Measurements from ENCODE around the gene ATG101. TPM values are rescaled to one million over a fixed set of nuclear protein-coding genes. Genes with fewer than 3 reads are reported as not detected.

The ATG101 gene
- total and polyA plus RNA-seq, 2 of the 13 experiments (the other 11 are each of a cell fraction or from before 2014, with no cell fraction given) = 58.2 to 67.7 TPM

DNA sequence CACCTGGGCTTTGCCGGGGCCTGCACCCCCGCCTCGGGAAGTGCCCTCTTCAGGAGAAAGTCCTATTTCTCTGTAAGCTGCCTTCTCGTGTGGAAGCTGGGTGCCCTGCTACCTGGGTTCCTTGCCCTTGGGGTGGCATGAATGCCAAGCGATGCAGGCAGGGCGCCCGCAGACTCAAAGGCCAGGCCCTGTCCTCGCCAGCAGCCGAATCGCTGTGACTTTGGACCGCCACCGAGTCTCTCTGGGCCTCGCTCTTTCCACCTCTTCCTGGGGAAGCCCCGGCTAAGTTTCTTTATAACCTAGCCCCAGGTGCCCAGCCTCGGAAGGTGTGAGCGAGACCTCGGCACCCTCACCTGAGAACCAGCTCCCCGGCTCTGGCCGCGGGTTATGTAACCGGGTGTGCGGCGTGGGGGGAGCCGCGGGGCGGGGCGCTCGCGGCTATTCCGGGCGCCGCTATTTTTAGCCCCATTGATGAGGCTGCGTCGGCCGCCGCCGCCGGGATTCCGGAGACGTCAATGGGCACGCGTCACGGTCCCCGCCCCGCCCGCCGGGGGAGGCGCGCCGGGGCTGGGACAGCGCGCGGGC lies 33.1 kb upstream of the ATG101 start (continued):
- no peak for TF ChIP-seq JARID2 (CRISPR knock-in tag; IDR thresholded peaks at IDR 0.05; ENCODE audit: insufficient replicate concordance)
- no peak for TF ChIP-seq SMYD3 (CRISPR knock-in tag; IDR thresholded peaks at IDR 0.05)
- no peak for TF ChIP-seq ZNF17 (CRISPR knock-in tag; IDR thresholded peaks at IDR 0.05)
- TF ChIP-seq, protein P1, sequence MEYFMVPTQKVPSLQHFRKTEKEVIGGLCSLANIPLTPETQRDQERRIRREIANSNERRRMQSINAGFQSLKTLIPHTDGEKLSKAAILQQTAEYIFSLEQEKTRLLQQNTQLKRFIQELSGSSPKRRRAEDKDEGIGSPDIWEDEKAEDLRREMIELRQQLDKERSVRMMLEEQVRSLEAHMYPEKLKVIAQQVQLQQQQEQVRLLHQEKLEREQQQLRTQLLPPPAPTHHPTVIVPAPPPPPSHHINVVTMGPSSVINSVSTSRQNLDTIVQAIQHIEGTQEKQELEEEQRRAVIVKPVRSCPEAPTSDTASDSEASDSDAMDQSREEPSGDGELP (IDR thresholded peaks at IDR 0.05; ENCODE audit: borderline replicate concordance, low read depth) = no peak
- no peak for TF ChIP-seq SIX4 (CRISPR knock-in tag; IDR thresholded peaks at IDR 0.05)
- TF ChIP-seq ZKSCAN5 (CRISPR knock-in tag; IDR thresholded peaks at IDR 0.05) = no peak
- no peak for TF ChIP-seq YEATS4 (CRISPR knock-in tag; IDR thresholded peaks at IDR 0.05; ENCODE audit: borderline replicate concordance)
- TF ChIP-seq, protein P2, sequence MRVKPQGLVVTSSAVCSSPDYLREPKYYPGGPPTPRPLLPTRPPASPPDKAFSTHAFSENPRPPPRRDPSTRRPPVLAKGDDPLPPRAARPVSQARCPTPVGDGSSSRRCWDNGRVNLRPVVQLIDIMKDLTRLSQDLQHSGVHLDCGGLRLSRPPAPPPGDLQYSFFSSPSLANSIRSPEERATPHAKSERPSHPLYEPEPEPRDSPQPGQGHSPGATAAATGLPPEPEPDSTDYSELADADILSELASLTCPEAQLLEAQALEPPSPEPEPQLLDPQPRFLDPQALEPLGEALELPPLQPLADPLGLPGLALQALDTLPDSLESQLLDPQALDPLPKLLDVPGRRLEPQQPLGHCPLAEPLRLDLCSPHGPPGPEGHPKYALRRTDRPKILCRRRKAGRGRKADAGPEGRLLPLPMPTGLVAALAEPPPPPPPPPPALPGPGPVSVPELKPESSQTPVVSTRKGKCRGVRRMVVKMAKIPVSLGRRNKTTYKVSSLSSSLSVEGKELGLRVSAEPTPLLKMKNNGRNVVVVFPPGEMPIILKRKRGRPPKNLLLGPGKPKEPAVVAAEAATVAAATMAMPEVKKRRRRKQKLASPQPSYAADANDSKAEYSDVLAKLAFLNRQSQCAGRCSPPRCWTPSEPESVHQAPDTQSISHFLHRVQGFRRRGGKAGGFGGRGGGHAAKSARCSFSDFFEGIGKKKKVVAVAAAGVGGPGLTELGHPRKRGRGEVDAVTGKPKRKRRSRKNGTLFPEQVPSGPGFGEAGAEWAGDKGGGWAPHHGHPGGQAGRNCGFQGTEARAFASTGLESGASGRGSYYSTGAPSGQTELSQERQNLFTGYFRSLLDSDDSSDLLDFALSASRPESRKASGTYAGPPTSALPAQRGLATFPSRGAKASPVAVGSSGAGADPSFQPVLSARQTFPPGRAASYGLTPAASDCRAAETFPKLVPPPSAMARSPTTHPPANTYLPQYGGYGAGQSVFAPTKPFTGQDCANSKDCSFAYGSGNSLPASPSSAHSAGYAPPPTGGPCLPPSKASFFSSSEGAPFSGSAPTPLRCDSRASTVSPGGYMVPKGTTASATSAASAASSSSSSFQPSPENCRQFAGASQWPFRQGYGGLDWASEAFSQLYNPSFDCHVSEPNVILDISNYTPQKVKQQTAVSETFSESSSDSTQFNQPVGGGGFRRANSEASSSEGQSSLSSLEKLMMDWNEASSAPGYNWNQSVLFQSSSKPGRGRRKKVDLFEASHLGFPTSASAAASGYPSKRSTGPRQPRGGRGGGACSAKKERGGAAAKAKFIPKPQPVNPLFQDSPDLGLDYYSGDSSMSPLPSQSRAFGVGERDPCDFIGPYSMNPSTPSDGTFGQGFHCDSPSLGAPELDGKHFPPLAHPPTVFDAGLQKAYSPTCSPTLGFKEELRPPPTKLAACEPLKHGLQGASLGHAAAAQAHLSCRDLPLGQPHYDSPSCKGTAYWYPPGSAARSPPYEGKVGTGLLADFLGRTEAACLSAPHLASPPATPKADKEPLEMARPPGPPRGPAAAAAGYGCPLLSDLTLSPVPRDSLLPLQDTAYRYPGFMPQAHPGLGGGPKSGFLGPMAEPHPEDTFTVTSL (CRISPR knock-in tag; IDR thresholded peaks at IDR 0.05; ENCODE audit: borderline replicate concordance) = peak; percentile 46; the same call in 1 of the 2 replicates
- peak; percentile 39 for TF ChIP-seq IKZF4 (CRISPR knock-in tag; IDR thresholded peaks at IDR 0.05; ENCODE audit: borderline replicate concordance, low read depth, not compliant biosample characterization)
- TF ChIP-seq BORCS8-MEF2B (CRISPR knock-in tag; IDR thresholded peaks at IDR 0.05) = no peak
- TF ChIP-seq, protein P3, sequence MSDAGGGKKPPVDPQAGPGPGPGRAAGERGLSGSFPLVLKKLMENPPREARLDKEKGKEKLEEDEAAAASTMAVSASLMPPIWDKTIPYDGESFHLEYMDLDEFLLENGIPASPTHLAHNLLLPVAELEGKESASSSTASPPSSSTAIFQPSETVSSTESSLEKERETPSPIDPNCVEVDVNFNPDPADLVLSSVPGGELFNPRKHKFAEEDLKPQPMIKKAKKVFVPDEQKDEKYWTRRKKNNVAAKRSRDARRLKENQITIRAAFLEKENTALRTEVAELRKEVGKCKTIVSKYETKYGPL (CRISPR knock-in tag; IDR thresholded peaks at IDR 0.05) = peak; percentile 81; the same call in 1 of the 2 replicates
- TF ChIP-seq, protein P4, sequence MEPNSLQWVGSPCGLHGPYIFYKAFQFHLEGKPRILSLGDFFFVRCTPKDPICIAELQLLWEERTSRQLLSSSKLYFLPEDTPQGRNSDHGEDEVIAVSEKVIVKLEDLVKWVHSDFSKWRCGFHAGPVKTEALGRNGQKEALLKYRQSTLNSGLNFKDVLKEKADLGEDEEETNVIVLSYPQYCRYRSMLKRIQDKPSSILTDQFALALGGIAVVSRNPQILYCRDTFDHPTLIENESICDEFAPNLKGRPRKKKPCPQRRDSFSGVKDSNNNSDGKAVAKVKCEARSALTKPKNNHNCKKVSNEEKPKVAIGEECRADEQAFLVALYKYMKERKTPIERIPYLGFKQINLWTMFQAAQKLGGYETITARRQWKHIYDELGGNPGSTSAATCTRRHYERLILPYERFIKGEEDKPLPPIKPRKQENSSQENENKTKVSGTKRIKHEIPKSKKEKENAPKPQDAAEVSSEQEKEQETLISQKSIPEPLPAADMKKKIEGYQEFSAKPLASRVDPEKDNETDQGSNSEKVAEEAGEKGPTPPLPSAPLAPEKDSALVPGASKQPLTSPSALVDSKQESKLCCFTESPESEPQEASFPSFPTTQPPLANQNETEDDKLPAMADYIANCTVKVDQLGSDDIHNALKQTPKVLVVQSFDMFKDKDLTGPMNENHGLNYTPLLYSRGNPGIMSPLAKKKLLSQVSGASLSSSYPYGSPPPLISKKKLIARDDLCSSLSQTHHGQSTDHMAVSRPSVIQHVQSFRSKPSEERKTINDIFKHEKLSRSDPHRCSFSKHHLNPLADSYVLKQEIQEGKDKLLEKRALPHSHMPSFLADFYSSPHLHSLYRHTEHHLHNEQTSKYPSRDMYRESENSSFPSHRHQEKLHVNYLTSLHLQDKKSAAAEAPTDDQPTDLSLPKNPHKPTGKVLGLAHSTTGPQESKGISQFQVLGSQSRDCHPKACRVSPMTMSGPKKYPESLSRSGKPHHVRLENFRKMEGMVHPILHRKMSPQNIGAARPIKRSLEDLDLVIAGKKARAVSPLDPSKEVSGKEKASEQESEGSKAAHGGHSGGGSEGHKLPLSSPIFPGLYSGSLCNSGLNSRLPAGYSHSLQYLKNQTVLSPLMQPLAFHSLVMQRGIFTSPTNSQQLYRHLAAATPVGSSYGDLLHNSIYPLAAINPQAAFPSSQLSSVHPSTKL (CRISPR knock-in tag; IDR thresholded peaks at IDR 0.05) = peak; percentile 59; the same call in 1 of the 2 replicates
- TF ChIP-seq MED8 (CRISPR knock-in tag; IDR thresholded peaks at IDR 0.05; ENCODE audit: insufficient replicate concordance) = no peak
- TF ChIP-seq ISX (CRISPR knock-in tag; conservative IDR thresholded peaks at IDR 0.05) = no peak
- TF ChIP-seq, protein P5, sequence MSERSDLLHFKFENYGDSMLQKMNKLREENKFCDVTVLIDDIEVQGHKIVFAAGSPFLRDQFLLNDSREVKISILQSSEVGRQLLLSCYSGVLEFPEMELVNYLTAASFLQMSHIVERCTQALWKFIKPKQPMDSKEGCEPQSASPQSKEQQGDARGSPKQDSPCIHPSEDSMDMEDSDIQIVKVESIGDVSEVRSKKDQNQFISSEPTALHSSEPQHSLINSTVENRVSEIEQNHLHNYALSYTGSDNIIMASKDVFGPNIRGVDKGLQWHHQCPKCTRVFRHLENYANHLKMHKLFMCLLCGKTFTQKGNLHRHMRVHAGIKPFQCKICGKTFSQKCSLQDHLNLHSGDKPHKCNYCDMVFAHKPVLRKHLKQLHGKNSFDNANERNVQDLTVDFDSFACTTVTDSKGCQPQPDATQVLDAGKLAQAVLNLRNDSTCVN (CRISPR knock-in tag; IDR thresholded peaks at IDR 0.05; ENCODE audit: borderline replicate concordance) = no peak
- TF ChIP-seq FOSL1 (CRISPR knock-in tag; IDR thresholded peaks at IDR 0.05; ENCODE audit: borderline replicate concordance) = no peak

All from HepG2 (cell line).